Measurements from ENCODE around the gene GID4. TPM values are rescaled to one million over a fixed set of nuclear protein-coding genes. Genes with fewer than 3 reads are reported as not detected.

Gene GID4
- total RNA-seq, 2 donors from 2014 or later, result 3.6 to 20.4 TPM

DNA sequence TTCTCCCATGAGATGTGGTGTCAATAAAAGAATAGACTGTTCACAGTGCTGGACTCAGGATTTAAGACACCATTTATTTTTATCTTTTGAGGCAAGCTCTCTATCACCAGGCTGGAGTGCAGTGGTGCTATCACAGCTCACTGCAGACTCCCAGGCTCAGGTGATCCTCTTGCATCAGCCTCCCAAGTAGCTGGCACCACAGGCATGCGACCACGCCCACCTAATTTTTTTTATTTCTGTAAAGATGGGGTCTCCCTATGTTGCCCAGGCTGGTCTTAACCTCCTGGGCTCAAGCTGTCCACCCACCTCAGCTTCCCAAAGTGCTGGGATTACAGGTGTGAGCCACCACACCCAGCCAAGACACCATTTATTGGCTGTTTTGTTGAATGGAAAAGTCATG is 29.9 kb downstream of the GID4 start:
- peaks cover 0 to under 1% of the 10 kb centered on the region in 2 donors for H3K36me3 ChIP-seq (replicated peaks in 1 of 2; ENCODE audit: insufficient read depth in 1 of 2, low read depth in 2 of 2)
- no peaks in the 10 kb centered on the region for H3K9me3 ChIP-seq
- H3K4me3 ChIP-seq, result no peak overlapping the region
- ATAC-seq (no peak), DNase-seq (no peak)
- H3K4me1 ChIP-seq, result no peaks in the 10 kb centered on the region
- WGBS, 2 donors, result 89 to 96% methylated on average over 2 of the region's 2 CpGs
- TF ChIP-seq, protein P1, sequence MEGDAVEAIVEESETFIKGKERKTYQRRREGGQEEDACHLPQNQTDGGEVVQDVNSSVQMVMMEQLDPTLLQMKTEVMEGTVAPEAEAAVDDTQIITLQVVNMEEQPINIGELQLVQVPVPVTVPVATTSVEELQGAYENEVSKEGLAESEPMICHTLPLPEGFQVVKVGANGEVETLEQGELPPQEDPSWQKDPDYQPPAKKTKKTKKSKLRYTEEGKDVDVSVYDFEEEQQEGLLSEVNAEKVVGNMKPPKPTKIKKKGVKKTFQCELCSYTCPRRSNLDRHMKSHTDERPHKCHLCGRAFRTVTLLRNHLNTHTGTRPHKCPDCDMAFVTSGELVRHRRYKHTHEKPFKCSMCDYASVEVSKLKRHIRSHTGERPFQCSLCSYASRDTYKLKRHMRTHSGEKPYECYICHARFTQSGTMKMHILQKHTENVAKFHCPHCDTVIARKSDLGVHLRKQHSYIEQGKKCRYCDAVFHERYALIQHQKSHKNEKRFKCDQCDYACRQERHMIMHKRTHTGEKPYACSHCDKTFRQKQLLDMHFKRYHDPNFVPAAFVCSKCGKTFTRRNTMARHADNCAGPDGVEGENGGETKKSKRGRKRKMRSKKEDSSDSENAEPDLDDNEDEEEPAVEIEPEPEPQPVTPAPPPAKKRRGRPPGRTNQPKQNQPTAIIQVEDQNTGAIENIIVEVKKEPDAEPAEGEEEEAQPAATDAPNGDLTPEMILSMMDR (IDR thresholded peaks at IDR 0.05), result no peak
- no peak for TF ChIP-seq POLR2A (IDR thresholded peaks at IDR 0.05)
- intact Hi-C loops (cut with DNase I), result no loop called here
- H3K27me3 ChIP-seq, result no peaks in the 10 kb centered on the region
- no peak overlapping the region for H3K27ac ChIP-seq

DNA sequence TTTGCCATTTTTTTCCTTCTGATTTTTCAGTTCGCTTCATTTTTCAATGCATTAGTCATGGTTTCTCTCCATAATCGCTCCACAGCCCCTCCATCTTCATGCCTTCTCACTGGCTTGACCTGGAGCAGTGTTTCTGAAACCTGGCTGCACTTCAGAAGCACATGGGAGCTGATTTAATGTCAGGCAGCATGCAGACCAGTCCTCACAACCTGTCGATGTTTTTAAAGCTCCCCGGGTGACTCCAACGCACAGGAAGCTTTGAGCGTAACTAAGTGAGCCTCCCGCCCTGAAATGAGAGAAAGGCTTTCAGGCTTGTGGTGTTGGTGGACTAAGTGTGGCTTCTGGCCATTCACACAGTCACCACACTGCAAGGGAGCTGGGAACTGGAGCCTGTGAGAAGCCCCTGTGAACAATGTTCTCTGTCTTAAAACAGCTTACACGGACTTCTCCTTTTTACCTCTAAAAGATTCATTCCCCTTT is 31.7 kb downstream of the GID4 start:
- Histone ChIP-seq H3K27ac (no peak overlapping the region), H3K9me3 (no peaks in the 10 kb centered on the region), H3K4me3 (no peak overlapping the region), H3K4me1 (no peaks in the 10 kb centered on the region), H3K36me3 (replicated peaks in 1 of 2; ENCODE audit: insufficient read depth in 1 of 2, low read depth in 2 of 2) (no peaks in the 10 kb centered on the region), H3K27me3 (no peaks in the 10 kb centered on the region)
- intact Hi-C loops (cut with DNase I), result no loop called here
- TF ChIP-seq, protein P1 (IDR thresholded peaks at IDR 0.05), result no peak
- no peak for TF ChIP-seq POLR2A (IDR thresholded peaks at IDR 0.05)
- DNase-seq, result peak in 1 of 4 donors; percentile 8
- no peak for ATAC-seq
- 19% methylated on average over 7 to 8 of the region's 8 CpGs for WGBS, 2 donors

DNA sequence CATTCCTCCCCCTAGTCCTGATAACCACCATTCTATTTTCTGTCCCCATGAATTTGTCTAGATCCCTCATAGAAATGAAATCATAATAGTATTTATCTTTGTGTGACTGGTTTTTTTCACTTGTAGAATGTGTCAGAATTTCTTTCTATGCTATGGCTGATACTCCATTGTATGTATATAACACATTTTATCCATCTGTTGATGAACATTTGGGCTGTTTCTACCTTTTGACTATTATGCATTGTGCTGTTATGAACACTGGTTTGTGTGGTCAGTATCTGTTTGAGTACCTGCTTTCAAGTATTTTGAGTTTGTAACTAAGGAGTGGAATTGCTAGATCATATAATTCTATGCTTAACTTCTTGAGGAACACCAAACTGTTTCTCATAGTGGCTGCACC is 32.5 kb downstream of the GID4 start:
- intact Hi-C loops (cut with DNase I), result no loop called here
- no peaks in the 10 kb centered on the region for H3K36me3 ChIP-seq (replicated peaks in 1 of 2; ENCODE audit: insufficient read depth in 1 of 2, low read depth in 2 of 2)
- TF ChIP-seq, protein P1 (IDR thresholded peaks at IDR 0.05), result no peak
- TF ChIP-seq POLR2A (IDR thresholded peaks at IDR 0.05), result no peak
- H3K4me3 ChIP-seq, result no peak overlapping the region
- no peak overlapping the region for H3K27ac ChIP-seq
- DNase-seq (no peak), ATAC-seq (no peak)
- no peaks in the 10 kb centered on the region for H3K27me3 ChIP-seq
- H3K4me1 ChIP-seq, result no peaks in the 10 kb centered on the region
- no peaks in the 10 kb centered on the region for H3K9me3 ChIP-seq

DNA sequence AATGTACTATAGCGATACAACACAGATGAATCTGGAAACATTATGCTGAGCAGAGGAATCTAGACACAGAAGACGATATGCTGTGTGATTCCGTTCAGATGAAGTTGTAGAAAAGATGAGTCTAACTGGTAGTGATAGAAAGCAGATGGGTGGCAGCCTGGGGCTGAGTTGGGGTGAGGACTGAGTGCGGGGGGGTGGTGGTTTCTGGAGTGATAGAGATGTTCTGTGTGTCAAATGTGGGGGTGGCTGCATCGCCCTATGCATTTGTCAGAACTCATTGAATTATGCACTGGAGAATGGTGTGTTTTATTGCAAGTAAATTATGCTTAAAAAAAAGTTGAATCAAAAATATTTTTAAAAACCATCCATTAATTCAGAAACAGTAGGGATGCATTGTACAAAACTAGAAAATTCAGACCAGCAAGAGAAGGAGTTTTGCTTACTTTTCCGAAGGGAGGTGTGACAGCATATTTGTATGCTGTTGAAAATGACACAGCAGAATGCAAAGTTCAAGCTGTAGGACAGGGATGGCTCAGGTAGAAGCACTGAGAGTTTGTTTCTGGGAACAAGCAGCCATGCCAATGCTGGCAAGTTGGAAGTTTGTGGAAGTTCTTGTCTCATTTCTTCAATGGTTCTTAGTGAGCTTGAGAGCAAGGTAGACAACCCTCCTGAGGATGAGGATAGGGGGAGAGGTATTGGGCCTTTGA is 35.5 kb downstream of the GID4 start:
- intact Hi-C loops (cut with DNase I), result no loop called here
- Histone ChIP-seq H3K4me1 (no peaks in the 10 kb centered on the region), H3K27me3 (no peaks in the 10 kb centered on the region), H3K9me3 (no peaks in the 10 kb centered on the region), H3K4me3 (no peak overlapping the region), H3K36me3 (replicated peaks in 1 of 2; ENCODE audit: insufficient read depth in 1 of 2, low read depth in 2 of 2) (no peaks in the 10 kb centered on the region), H3K27ac (no peak overlapping the region)
- no peak for DNase-seq
- TF ChIP-seq, protein P1 (IDR thresholded peaks at IDR 0.05), result no peak
- no peak for TF ChIP-seq POLR2A (IDR thresholded peaks at IDR 0.05)
- 66 to 69% methylated on average over 6 of the region's 6 CpGs for WGBS, 2 donors
- ATAC-seq, result no peak

DNA sequence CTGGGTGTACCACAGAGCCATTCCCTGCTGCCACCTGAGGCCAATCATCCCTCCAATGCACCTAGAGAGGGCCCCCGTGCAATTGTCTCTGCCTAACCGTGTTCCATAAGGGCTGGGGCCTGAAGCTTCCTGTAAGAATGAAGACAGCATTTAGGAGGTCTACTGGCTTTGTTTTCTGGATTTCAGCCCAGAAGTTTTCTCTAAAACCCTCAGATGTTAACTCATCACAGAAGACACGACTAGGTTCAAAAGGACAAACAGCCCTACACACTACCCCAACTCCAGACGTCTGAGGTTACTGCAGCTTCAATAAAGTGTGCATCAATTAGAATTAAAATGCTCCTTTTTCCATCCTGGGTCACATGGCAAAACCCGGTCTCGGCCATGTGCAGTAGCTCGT is 37.7 kb downstream of the GID4 start:
- DNase-seq (no peak), ATAC-seq (no peak)
- no peak overlapping the region for H3K27ac ChIP-seq
- WGBS, 2 donors, result 72% methylated on average over 6 to 7 of the region's 7 CpGs
- H3K4me1 ChIP-seq, result no peaks in the 10 kb centered on the region
- H3K36me3 ChIP-seq (replicated peaks in 1 of 2; ENCODE audit: insufficient read depth in 1 of 2, low read depth in 2 of 2), result no peaks in the 10 kb centered on the region
- H3K27me3 ChIP-seq, result no peaks in the 10 kb centered on the region
- no peak for TF ChIP-seq POLR2A (IDR thresholded peaks at IDR 0.05)
- TF ChIP-seq, protein P1 (IDR thresholded peaks at IDR 0.05), result no peak
- no peak overlapping the region for H3K4me3 ChIP-seq
- intact Hi-C loops (cut with DNase I), result no loop called here
- no peaks in the 10 kb centered on the region for H3K9me3 ChIP-seq

Data from body of pancreas (tissue), 4 donors.